Measurements from ENCODE around the gene PTPRF. TPM values are rescaled to one million over a fixed set of nuclear protein-coding genes. Genes with fewer than 3 reads are reported as not detected.
"Not testable (repeated sequence)": the region's sequence is repeated elsewhere in the genome, so short reads cannot be mapped to it uniquely, and the experiment has no call there.

The PTPRF gene
- total and polyA plus RNA-seq, 5 donors from 2014 or later: 0.22 TPM; not detected in 4

DNA sequence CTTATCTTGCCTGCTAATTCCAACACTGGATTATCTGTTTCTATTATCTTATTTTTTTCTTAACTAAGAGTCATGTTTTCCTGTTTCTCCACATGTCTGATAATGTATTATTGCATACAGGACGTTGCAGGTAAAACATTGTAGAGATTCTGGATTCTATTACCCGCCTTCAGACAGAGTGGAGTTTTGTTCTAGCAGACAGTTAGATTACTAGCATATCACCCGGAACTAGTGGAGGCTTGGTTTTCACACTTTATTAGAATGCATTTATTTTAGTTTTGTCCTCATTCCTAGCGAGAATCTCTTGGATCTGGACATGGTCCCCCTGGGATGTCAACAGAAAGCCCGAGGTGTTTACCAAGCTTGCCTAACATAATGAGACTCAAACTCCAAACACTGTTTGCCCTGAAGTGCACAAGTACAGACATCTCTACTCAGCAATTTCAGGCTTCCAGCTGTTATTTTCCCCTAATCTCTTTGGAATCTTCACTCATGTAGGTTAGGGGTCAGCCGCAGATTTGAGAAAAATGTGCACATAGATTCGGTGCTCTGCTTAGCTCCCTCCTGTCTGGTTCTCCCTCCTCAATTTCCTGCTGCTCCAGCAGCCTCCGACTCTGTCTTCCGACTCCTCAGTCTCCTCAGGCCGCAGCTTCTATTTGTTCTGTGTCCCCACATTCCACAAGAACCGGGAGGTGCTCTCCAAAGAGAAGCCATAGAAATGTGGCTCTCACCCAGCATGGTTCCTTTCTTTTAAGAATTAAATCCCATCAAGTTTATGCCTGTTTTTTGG, 36.8 kb upstream of the PTPRF start:
- H3K27me3 Mint-ChIP-seq: peaks cover 32% of the 10 kb centered on the region
- peaks cover 2% of the 10 kb centered on the region for H3K36me3 Mint-ChIP-seq
- no peak for ATAC-seq (ENCODE audit: low read depth in 2 of 2)
- Histone ChIP-seq H3K4me3 (ENCODE audit: low read depth, low read length) (no peak overlapping the region), H3K27ac (ENCODE audit: insufficient read depth, low read length, poor library complexity, severe bottlenecking) (no peak overlapping the region), H3K4me1 (ENCODE audit: control insufficient read depth, insufficient read depth, low read length, poor library complexity, severe bottlenecking) (no peaks in the 10 kb centered on the region), H3K27me3 (ENCODE audit: control insufficient read depth, insufficient read depth, low read length) (peaks cover 1% of the 10 kb centered on the region), H3K9me3 (ENCODE audit: control insufficient read depth in 2 of 2, low read length in 2 of 2) (peaks cover 8 to 13% of the 10 kb centered on the region in 2 experiments), H3K36me3 (ENCODE audit: control insufficient read depth, insufficient read depth, low read length) (no peaks in the 10 kb centered on the region)
- peaks cover 4 to 21% (median 13%) of the 10 kb centered on the region in 7 donors for H3K9me3 Mint-ChIP-seq
- H3K27ac Mint-ChIP-seq: no peak overlapping the region
- no peaks in the 10 kb centered on the region for H3K4me1 Mint-ChIP-seq
- DNase-seq: no peak
- H3K4me3 Mint-ChIP-seq: no peak overlapping the region

DNA sequence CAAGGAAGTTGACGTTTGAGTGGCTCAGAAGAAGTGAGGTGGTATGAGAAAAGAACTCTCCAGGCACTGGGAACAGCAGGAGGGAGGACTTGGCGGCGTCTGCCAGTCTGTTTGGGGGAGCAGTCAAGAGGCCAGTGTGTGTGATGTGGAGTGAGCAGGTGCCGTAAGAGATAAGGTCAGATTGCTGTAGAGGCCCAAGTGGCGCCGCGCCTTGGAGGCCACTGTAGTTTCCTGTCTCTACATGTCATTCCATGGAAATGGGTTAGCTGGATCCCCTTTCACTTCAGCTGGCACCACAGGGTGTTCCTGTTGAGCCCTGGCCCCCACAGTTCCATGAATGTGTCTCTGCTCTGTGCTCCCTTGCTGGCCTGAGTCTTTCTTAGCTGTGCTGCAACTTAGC, 35.5 kb upstream of the PTPRF start:
- H3K27me3 Mint-ChIP-seq: peaks cover 31% of the 10 kb centered on the region
- H3K36me3 ChIP-seq (ENCODE audit: control insufficient read depth, insufficient read depth, low read length): no peaks in the 10 kb centered on the region
- H3K36me3 Mint-ChIP-seq: peaks cover 2% of the 10 kb centered on the region
- H3K9me3 ChIP-seq (ENCODE audit: control insufficient read depth in 2 of 2, low read length in 2 of 2): peaks cover 8 to 12% of the 10 kb centered on the region in 2 experiments
- no peak overlapping the region for H3K27ac ChIP-seq (ENCODE audit: insufficient read depth, low read length, poor library complexity, severe bottlenecking)
- no peak overlapping the region for H3K27ac Mint-ChIP-seq
- DNase-seq: no peak
- ATAC-seq (ENCODE audit: low read depth in 2 of 2): no peak
- H3K4me1 Mint-ChIP-seq: no peaks in the 10 kb centered on the region
- H3K27me3 ChIP-seq (ENCODE audit: control insufficient read depth, insufficient read depth, low read length): peaks cover 1% of the 10 kb centered on the region
- no peak overlapping the region for H3K4me3 Mint-ChIP-seq
- no peaks in the 10 kb centered on the region for H3K4me1 ChIP-seq (ENCODE audit: control insufficient read depth, insufficient read depth, low read length, poor library complexity, severe bottlenecking)
- no peak overlapping the region for H3K4me3 ChIP-seq (ENCODE audit: low read depth, low read length)
- H3K9me3 Mint-ChIP-seq: peaks cover 0 to 10% (median 3%) of the 10 kb centered on the region in 7 donors

DNA sequence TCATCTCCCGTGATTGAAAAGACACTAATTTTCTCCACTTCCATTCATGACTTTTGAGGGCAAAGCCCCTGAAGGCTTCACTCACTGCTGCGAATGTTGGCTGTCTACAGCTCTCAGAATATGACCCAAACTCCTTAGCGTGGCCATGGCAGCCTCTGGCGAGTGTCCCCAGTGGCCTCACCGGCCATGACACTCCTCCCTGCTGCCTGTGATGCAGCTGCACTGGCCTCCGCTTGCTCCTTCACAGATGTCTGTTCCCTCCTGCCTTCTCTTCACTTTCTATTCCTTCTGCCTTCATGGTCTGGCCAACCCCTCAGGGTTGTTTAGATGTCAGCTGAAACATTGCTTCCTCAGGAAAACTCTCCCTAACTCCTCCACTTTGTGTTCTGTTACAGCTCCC, 30.8 kb upstream of the PTPRF start:
- Histone ChIP-seq H3K27ac (ENCODE audit: insufficient read depth, low read length, poor library complexity, severe bottlenecking) (no peak overlapping the region), H3K4me3 (ENCODE audit: low read depth, low read length) (no peak overlapping the region), H3K36me3 (ENCODE audit: control insufficient read depth, insufficient read depth, low read length) (no peaks in the 10 kb centered on the region), H3K4me1 (ENCODE audit: control insufficient read depth, insufficient read depth, low read length, poor library complexity, severe bottlenecking) (no peaks in the 10 kb centered on the region), H3K27me3 (ENCODE audit: control insufficient read depth, insufficient read depth, low read length) (no peaks in the 10 kb centered on the region), H3K9me3 (ENCODE audit: control insufficient read depth in 2 of 2, low read length in 2 of 2) (no peaks in the 10 kb centered on the region)
- H3K27ac Mint-ChIP-seq: no peak overlapping the region
- no peaks in the 10 kb centered on the region for H3K4me1 Mint-ChIP-seq
- no peak overlapping the region for H3K4me3 Mint-ChIP-seq
- ATAC-seq (ENCODE audit: low read depth in 2 of 2) (no peak), DNase-seq (no peak)
- H3K27me3 Mint-ChIP-seq: peaks cover 21% of the 10 kb centered on the region
- peaks cover 0 to 2% (median 0%) of the 10 kb centered on the region in 7 donors for H3K9me3 Mint-ChIP-seq
- H3K36me3 Mint-ChIP-seq: no peaks in the 10 kb centered on the region

DNA sequence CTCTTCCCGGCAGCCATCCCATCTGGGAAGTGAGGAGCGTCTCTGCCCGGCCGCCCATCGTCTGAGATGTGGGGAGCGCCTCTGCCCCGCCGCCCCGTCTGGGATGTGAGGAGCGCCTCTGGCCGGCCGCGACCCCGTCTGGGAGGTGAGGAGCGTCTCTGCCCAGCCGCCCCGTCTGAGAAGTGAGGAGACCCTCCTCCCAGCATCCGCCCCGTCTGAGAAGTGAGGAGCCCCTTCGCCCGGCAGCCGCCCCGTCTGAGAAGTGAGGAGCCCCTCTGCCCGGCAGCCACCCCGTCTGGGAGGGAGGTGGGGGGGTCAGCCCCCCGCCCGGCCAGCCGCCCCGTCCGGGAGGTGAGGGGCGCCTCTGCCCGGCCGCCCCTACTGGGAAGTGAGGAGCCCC, 28.9 kb upstream of the PTPRF start:
- not testable (repeated sequence) for H3K9me3 Mint-ChIP-seq; H3K4me3 ChIP-seq (ENCODE audit: low read depth, low read length); DNase-seq; H3K4me1 ChIP-seq (ENCODE audit: control insufficient read depth, insufficient read depth, low read length, poor library complexity, severe bottlenecking); H3K36me3 Mint-ChIP-seq; H3K27ac ChIP-seq (ENCODE audit: insufficient read depth, low read length, poor library complexity, severe bottlenecking); H3K9me3 ChIP-seq (ENCODE audit: control insufficient read depth in 2 of 2, low read length in 2 of 2); H3K4me3 Mint-ChIP-seq; H3K27ac Mint-ChIP-seq; H3K4me1 Mint-ChIP-seq; ATAC-seq (ENCODE audit: low read depth in 2 of 2); H3K27me3 ChIP-seq (ENCODE audit: control insufficient read depth, insufficient read depth, low read length); H3K36me3 ChIP-seq (ENCODE audit: control insufficient read depth, insufficient read depth, low read length)
- peaks cover 18% of the 10 kb centered on the region for H3K27me3 Mint-ChIP-seq

DNA sequence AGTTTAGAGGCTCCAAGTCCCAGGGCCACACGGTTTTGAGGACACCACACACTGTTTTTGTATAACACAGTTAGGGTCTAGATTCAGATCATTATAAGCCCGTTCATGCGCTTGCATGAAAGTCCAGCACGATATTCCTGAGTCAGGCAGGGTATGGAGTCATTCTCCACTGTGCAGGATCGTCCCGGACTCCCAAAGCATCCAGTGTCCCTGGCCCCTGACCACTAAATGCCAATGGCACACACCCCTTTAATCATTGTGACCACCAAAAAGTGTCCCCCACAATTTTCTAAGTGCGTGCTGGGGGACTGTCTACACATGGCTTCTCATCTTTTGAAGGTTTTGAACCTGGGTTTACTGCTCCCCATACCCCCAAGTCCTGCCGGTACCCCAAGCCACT, 27.1 kb upstream of the PTPRF start:
- no peak for ATAC-seq (ENCODE audit: low read depth in 2 of 2)
- H3K27ac Mint-ChIP-seq: no peak overlapping the region

DNA sequence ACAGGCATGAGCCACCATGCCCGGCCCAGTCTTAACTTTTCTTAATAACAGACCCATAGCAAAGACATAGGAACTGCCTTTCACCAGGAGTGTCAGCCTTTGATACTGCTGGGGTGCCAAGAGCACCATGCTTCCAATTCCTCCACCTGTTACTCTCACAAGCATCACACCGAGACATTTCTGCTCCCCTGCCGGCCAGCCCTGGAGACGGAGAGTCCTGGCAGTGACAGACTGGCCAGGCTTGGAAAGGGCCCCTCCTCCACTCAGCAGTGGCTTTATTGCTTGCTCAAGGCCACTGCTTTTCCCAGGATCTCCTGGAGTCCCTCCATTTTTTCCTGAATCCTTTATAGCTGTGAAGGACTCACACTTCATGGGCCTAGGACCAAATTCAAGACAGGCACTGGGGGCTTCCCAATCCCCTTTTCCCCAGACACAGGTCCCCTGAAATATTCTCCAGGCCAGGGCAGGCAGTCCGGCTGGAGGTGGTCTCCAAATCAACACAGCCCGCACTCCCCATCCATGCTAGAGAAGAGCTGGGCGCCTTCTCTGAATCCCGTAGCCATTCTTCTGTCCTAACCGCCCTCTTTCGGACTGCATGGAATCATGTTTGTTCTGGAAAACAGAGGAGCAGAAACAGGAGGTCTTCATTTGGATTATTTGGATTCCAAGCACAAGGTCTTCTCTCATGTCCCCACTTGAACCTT, 25.5 kb upstream of the PTPRF start:
- Histone ChIP-seq H3K36me3 (ENCODE audit: control insufficient read depth, insufficient read depth, low read length) (no peaks in the 10 kb centered on the region), H3K9me3 (ENCODE audit: control insufficient read depth in 2 of 2, low read length in 2 of 2) (no peaks in the 10 kb centered on the region), H3K27ac (ENCODE audit: insufficient read depth, low read length, poor library complexity, severe bottlenecking) (no peak overlapping the region), H3K4me1 (ENCODE audit: control insufficient read depth, insufficient read depth, low read length, poor library complexity, severe bottlenecking) (no peaks in the 10 kb centered on the region), H3K4me3 (ENCODE audit: low read depth, low read length) (no peak overlapping the region), H3K27me3 (ENCODE audit: control insufficient read depth, insufficient read depth, low read length) (no peaks in the 10 kb centered on the region)
- Mint-ChIP-seq H3K4me1 (peaks cover 0 to 17% (median 3%) of the 10 kb centered on the region in 4 donors), H3K27me3 (no peaks in the 10 kb centered on the region), H3K9me3 (peaks cover 0 to 2% (median 0%) of the 10 kb centered on the region in 7 donors), H3K4me3 (no peak overlapping the region), H3K27ac (no peak overlapping the region), H3K36me3 (no peaks in the 10 kb centered on the region)
- DNase-seq (no peak), ATAC-seq (ENCODE audit: low read depth in 2 of 2) (no peak)

More for the DNA sequence above, 27.1 kb upstream of the PTPRF start:
- peaks cover 5% of the 10 kb centered on the region for H3K27me3 Mint-ChIP-seq
- peaks cover 0 to 1% (median 0%) of the 10 kb centered on the region in 4 donors for H3K4me1 Mint-ChIP-seq
- no peak overlapping the region for H3K4me3 Mint-ChIP-seq
- Histone ChIP-seq H3K4me1 (ENCODE audit: control insufficient read depth, insufficient read depth, low read length, poor library complexity, severe bottlenecking) (no peaks in the 10 kb centered on the region), H3K27me3 (ENCODE audit: control insufficient read depth, insufficient read depth, low read length) (no peaks in the 10 kb centered on the region), H3K27ac (ENCODE audit: insufficient read depth, low read length, poor library complexity, severe bottlenecking) (no peak overlapping the region), H3K36me3 (ENCODE audit: control insufficient read depth, insufficient read depth, low read length) (no peaks in the 10 kb centered on the region), H3K4me3 (ENCODE audit: low read depth, low read length) (no peak overlapping the region), H3K9me3 (ENCODE audit: control insufficient read depth in 2 of 2, low read length in 2 of 2) (no peaks in the 10 kb centered on the region)
- no peaks in the 10 kb centered on the region for H3K36me3 Mint-ChIP-seq
- H3K9me3 Mint-ChIP-seq: peaks cover 0 to 2% (median 0%) of the 10 kb centered on the region in 7 donors
- DNase-seq: no peak

DNA sequence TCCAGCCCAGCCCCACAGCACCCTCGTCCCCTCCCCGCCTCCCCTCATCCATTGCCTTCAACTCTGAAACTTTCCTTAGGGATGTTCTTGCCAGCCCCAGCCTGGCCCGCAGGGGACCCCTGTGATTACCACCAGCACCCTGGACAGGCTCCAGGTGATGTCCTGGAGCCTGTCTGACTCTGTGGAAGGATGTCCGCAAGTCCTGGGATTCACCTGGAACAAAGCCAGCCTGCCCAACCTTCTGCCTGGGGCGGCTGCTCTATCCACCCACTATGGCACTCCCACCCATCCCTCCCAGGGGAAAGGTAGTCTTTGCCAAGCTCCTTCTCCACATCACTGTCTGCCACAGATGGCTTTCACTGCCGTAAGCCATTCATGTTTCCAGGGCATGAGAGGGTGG, 24.4 kb upstream of the PTPRF start:
- DNase-seq (no peak), ATAC-seq (ENCODE audit: low read depth in 2 of 2) (no peak)
- Histone ChIP-seq H3K9me3 (ENCODE audit: control insufficient read depth in 2 of 2, low read length in 2 of 2) (no peaks in the 10 kb centered on the region), H3K4me1 (ENCODE audit: control insufficient read depth, insufficient read depth, low read length, poor library complexity, severe bottlenecking) (no peaks in the 10 kb centered on the region), H3K4me3 (ENCODE audit: low read depth, low read length) (no peak overlapping the region), H3K36me3 (ENCODE audit: control insufficient read depth, insufficient read depth, low read length) (no peaks in the 10 kb centered on the region), H3K27me3 (ENCODE audit: control insufficient read depth, insufficient read depth, low read length) (no peaks in the 10 kb centered on the region), H3K27ac (ENCODE audit: insufficient read depth, low read length, poor library complexity, severe bottlenecking) (no peak overlapping the region)
- H3K27me3 Mint-ChIP-seq: no peaks in the 10 kb centered on the region
- H3K4me1 Mint-ChIP-seq: peaks cover 0 to 17% (median 3%) of the 10 kb centered on the region in 4 donors
- no peaks in the 10 kb centered on the region for H3K36me3 Mint-ChIP-seq
- peaks cover 0 to 2% (median 0%) of the 10 kb centered on the region in 7 donors for H3K9me3 Mint-ChIP-seq
- H3K27ac Mint-ChIP-seq: no peak overlapping the region
- no peak overlapping the region for H3K4me3 Mint-ChIP-seq

Measured in CD4-positive, CD25-positive, alpha-beta regulatory T cell (primary cell).